NCI-H345 treated with DMSO at 0.1 percent for 48 hours (cell line): ENCODE data around the gene CFAP61.
A peak's percentile ranks its signal among the peaks of the same experiment; 100 is the strongest.
"Not testable (repeated sequence)": the region's sequence is repeated elsewhere in the genome, so short reads cannot be mapped to it uniquely, and the experiment has no call there.

Experiments used
- DNase-seq: peaks from one replicate; lab custom pipeline; 2025; ENCODE audit not compliant: unreplicated experiment; lab: John Stamatoyannopoulos, UW

The CFAP61 gene

GRCh38 chr20:20231528-20232298, 179.4 kb downstream of the CFAP61 start:
- no peak for DNase-seq

GRCh38 chr20:20233041-20233514, 180.7 kb downstream of the CFAP61 start:
- DNase-seq = no peak

GRCh38 chr20:20235681-20236080, 183.3 kb downstream of the CFAP61 start:
- DNase-seq = no peak

GRCh38 chr20:20237093-20237959, 185.0 kb downstream of the CFAP61 start:
- DNase-seq = no peak

- peak; percentile 80 for DNase-seq
Observed at GRCh38 chr20:20241976-20242375, 189.6 kb downstream of the CFAP61 start.

- DNase-seq = not testable (repeated sequence)
Observed at GRCh38 chr20:20244384-20244783, 192.1 kb downstream of the CFAP61 start.

GRCh38 chr20:20246996-20247633, 194.8 kb downstream of the CFAP61 start:
- DNase-seq = no peak

GRCh38 chr20:20248620-20249200, 196.4 kb downstream of the CFAP61 start:
- DNase-seq = no peak

GRCh38 chr20:20251317-20251716, 199.0 kb downstream of the CFAP61 start:
- no peak for DNase-seq

GRCh38 chr20:20251836-20252235, 199.5 kb downstream of the CFAP61 start:
- no peak for DNase-seq

GRCh38 chr20:20253039-20253743, 200.9 kb downstream of the CFAP61 start:
- no peak for DNase-seq

GRCh38 chr20:20253744-20254330, 201.5 kb downstream of the CFAP61 start:
- DNase-seq = no peak

- DNase-seq = no peak
Observed at GRCh38 chr20:20255099-20255498, 202.8 kb downstream of the CFAP61 start.

GRCh38 chr20:20259533-20259932, 207.2 kb downstream of the CFAP61 start:
- DNase-seq = no peak

- no peak for DNase-seq
Observed at GRCh38 chr20:20261159-20261558, 208.8 kb downstream of the CFAP61 start.

- DNase-seq = no peak
Observed at GRCh38 chr20:20265210-20265609, 212.9 kb downstream of the CFAP61 start.

GRCh38 chr20:20266552-20266951, 214.2 kb downstream of the CFAP61 start:
- no peak for DNase-seq

GRCh38 chr20:20267685-20268370, 215.5 kb downstream of the CFAP61 start:
- no peak for DNase-seq

GRCh38 chr20:20271271-20271670, 218.9 kb downstream of the CFAP61 start:
- DNase-seq = no peak

GRCh38 chr20:20272686-20273085, 220.4 kb downstream of the CFAP61 start:
- DNase-seq = no peak
